ENCODE measurements around the gene PRMT5.

Gene PRMT5

DNA sequence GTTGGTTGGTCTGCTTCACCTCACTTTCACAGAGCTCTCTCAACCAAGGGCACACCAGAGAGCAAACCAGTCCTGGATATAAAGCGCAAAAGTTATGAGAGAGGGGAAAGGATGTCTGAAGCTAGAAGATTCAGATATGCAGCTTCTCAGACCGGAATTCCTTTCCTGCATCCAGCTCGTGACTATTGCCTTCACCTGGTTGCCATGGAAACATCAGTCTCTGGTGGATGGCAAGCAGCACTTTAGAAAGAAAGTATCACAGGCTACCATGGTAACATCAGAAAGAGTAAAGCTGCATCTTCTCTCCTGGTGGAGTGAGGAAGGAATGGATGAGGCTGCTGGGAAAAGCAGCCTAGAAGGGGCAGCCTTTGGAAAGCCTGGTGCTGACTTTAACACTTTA is 32.4 kb downstream of the PRMT5 start:
- no peak for DNase-seq (ENCODE audit: low spot score)

DNA sequence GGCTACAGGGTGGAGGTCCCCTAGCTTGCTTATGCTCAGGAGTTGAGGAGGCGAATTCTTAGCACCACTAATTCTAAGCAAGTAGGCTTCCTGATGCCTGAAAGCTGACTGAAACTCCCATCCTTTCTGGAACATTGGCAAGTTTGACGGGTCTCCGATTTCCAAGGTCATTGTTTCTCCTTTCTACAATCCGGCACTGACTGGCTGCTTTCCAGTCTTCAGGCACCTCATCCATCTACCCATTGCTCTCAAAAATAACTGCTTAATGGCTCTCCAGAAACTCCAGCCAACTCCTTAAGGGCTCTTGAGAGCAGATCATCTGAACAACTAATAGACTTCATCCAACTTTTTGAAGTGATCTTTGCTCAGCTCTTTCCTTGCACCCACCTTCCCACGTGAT is 32.8 kb downstream of the PRMT5 start:
- no peak for DNase-seq (ENCODE audit: low spot score)

DNA sequence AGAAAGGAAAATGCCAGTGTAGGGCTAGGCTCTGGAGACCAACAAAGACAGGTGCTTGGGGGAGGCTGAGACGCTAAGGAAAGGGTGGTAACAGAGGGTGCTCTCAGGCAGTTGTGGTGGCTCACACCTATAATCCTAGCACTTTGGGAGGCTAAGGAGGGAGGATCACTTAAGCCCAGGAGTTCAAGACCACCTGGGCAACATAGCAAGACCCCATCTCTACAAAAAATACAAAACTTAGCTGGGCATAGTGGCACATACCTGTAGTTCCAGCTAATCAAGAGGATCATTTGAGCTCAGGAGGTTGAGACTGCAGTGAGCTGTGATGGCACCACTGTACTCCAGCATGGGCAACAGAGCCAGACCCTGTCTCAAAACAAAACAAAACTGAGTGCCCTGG is 33.8 kb downstream of the PRMT5 start:
- DNase-seq (ENCODE audit: low spot score): no peak

- no peak for DNase-seq (ENCODE audit: low spot score)
Observed at GRCh38 chr14:22893706-22894105, 35.5 kb downstream of the PRMT5 start.

DNA sequence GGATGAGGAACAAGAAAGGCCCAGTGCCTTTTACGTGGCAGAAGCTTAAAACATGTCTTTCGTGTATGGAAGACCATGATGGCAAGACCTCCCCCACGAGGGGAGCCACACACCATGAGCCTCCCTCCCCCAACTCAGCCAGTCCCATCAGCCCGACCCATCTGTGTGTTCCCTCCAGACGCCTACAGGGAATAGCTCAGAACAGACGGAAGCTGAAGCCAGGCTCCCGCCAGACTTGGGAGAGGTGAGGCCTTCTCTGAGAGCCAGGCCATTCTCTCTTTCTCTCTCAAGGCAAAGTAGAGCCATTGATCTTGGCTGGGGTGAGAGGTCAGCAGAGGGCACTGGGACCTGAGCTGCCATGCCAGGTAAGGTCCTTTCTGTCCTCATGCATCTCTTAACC is 36.7 kb downstream of the PRMT5 start:
- no peak for DNase-seq (ENCODE audit: low spot score)

DNA sequence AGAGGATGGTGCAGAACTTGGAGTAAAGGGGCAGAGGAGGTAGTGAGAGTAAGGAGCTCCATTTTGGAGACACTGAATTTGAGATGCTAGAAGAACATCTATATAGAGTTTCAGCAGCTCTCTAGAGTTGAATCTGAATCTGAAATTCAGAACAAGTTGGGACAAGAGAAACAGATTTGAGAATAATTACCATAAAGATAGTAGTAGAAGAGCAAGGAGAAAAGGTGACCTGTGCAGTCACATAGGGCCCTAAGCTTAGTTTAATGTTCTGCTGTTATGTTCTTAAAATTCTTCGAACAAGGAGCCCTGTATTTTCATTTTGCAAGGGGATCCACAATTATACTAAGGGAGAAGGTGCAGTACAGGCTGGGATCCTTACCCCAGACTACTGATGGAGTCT is 38.8 kb downstream of the PRMT5 start:
- no peak for DNase-seq (ENCODE audit: low spot score)

DNA sequence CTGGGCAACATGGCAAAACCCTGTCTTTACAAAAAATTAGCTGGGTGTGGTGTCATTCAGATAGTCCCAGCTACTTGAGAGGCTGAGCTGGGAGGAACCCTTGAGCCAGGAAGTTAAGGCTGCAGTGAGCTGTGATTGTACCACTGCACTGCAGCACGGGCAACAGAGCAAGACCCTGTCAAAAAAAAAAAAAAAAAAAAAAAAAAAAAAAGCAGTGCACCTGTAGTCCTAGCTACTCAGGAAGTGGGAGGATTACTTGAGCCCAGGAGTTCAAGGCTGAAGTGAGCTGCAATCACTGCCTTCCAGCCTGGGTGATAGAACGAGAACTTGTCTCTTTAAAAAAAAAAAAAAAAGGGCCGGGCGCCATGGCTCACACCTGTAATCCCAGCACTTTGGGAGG is 40.5 kb downstream of the PRMT5 start:
- DNase-seq (ENCODE audit: low spot score): no peak

DNA sequence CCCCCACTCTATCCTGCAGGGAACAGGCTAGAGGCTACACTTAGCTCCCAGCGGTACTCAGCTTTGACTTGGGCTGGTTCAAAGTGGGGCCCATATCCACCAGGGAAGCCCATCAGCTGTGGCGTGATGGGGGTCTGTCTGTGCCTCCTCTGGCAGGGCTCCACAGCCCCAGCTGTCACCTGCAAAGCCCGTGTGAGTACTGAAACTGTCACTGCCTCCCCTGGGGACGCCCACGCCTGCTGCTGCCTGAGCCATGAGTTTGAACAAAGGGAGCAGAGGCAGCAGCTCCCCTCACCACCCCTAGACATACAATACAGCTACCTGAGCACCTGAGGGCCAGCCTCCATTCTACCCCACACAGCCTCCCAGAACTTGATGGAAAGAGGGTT is 41.2 kb downstream of the PRMT5 start:
- DNase-seq (ENCODE audit: low spot score): no peak

GRCh38 chr14:22887260-22887989 is 41.8 kb downstream of the PRMT5 start:
- DNase-seq (ENCODE audit: low spot score): peak; percentile 21

GRCh38 chr14:22886500-22887259 is 42.5 kb downstream of the PRMT5 start:
- DNase-seq (ENCODE audit: low spot score): peak; percentile 30

GRCh38 chr14:22885975-22886374 is 43.2 kb downstream of the PRMT5 start:
- DNase-seq (ENCODE audit: low spot score): no peak

DNA sequence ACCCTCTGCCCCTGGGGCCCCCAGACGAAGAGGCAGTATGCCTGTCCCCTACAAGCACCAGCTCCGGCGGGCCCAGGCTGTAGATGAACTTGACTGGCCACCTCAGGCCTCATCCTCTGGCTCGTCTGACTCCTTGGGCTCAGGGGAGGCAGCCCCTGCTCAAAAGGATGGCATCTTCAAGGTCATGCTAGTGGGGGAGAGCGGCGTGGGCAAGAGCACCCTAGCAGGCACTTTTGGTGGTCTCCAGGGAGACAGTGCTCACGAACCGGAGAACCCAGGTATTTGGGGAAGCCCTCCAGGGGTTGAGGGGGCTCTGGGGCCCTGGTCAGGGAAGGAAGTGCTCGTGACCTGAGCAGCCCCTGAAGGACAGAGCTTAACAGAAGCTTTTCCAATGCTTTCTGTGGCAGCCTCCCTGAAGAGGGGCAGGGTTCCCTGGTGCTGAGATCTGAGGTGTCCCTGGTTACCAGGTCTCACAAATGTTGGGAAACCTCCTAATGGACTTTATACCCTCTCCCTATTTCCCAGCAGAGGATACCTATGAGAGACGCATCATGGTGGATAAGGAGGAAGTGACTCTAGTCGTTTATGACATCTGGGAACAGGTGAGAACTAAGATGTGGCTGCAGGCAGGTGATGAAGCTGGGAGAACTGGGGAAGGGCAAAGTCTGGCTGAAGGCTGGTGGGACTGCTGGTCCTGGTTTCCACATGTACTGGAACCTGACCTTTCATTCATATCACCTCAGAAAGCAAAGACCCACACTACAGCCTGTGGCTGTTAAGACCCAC is 44.2 kb downstream of the PRMT5 start:
- no peak for DNase-seq (ENCODE audit: low spot score)

DNA sequence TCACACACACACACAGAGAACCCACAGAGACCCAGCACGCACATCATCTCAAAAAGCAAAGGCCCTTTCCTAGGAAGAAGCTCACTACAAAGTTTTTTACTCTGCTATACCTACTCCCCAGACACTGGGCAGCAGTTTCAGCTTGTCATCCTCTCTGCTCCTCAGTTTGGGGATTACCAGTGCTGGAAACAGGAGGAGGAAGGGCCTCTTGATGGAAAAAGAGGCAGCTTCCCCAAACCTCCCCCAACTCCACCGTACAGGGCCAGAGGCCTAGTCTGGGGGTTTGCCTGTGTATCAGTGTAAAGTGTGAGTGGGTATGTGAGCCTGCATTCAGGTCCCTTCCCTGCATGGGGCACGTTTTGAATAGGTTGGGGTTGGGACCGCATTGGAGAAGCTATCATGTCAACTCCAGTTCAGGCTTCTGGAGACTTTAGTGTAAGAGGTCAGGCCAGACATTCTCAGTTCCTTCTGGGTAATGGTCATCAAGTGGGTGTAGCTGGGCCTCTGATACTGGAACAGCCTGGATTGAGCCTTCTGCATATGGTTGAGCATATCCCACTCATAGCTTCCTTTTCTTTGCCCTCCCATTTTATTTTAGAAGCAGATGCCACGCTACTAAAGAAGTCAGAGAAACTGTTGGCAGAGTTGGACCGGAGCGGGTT is 45.0 kb downstream of the PRMT5 start:
- no peak for DNase-seq (ENCODE audit: low spot score)

- no peak for DNase-seq (ENCODE audit: low spot score)
Observed at GRCh38 chr14:22883173-22883976, 45.8 kb downstream of the PRMT5 start, which contains the start of gene REM2. Gene REM2 (plus strand): TSS chr14:22883222. CDS start chr14:22883288, 66 bp downstream.

GRCh38 chr14:22882529-22883172 is 46.5 kb downstream of the PRMT5 start:
- DNase-seq (ENCODE audit: low spot score): no peak

- no peak for DNase-seq (ENCODE audit: low spot score)
Observed at GRCh38 chr14:22882064-22882463, 47.1 kb downstream of the PRMT5 start.

GRCh38 chr14:22878271-22879246 is 50.6 kb downstream of the PRMT5 start:
- DNase-seq (ENCODE audit: low spot score): no peak

GRCh38 chr14:22877000-22877501 is 52.1 kb downstream of the PRMT5 start:
- DNase-seq (ENCODE audit: low spot score): no peak

- no peak for DNase-seq (ENCODE audit: low spot score)
Observed at GRCh38 chr14:22875748-22876319, 53.3 kb downstream of the PRMT5 start.

Data from COLO829 (cell line).